ENCODE measurements around the gene PRPSAP1.

DNA sequence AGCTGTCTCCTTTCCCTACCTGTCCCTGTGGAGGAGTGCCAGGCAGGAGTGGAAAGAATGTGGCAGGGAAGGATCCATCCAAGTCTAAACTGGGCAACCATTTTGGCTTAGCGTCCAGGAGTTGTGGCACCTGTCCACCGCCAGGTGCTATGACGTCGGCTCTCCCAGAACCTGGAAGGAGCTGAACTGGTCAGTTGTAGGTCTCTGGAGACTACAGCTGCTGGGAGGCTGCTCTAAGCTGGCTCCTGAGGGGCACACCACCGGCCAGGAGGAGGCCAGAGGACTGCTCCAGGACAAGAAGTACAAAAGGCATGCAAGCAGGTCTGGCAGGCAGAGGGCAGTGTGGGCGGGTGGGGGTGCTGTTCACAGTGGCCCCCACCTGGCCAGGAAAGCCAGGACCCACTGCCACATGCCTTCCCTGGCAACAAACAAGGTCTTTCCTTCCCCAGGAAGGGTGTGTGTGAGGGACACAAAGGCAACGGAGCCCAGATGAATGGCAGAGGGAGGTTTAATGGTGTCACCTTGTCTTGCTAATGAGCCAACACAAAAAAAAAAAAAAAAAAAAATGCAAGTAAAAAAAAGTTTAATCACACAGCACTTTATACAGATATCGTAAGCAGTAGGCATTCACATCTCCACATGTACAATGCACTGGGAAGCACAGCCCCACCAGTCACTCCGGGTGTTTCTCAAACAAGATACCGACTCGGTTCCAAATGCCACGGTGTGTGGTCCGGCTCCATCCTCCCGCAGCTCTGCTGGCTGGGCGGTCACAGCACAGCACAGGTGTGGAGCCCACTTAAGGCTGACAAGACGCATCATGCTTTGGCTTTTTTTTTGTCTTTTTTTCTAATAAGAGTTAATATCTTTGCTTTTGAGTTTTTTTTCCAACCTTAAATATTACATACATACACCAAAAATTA, 35.5 kb upstream of the PRPSAP1 start:
- TF ChIP-seq CTCF (IDR thresholded peaks at IDR 0.05; ENCODE audit: low read depth, low read length) = no peak
- TF ChIP-seq POLR2A (IDR thresholded peaks at IDR 0.05; ENCODE audit: extremely low read depth, insufficient read length) = no peak
- TF ChIP-seq MYC (IDR thresholded peaks at IDR 0.05; ENCODE audit: low read depth, low read length) = no peak

Data from NB4 (cell line).